Activated T-cell treated with anti-CD3 and anti-CD28 coated beads for 24 hours (primary cell): Measurements from ENCODE around the gene NOL4L.

Experiments
- DNase-seq: peaks from one replicate; pipeline ENCODE4 v3.0.0-alpha.2; 2020; ENCODE audit warnings: low read depth

NOL4L gene

GRCh38 chr20:32560989-32561830, 23.9 kb downstream of the NOL4L start:
- DNase-seq, result no peak

DNA sequence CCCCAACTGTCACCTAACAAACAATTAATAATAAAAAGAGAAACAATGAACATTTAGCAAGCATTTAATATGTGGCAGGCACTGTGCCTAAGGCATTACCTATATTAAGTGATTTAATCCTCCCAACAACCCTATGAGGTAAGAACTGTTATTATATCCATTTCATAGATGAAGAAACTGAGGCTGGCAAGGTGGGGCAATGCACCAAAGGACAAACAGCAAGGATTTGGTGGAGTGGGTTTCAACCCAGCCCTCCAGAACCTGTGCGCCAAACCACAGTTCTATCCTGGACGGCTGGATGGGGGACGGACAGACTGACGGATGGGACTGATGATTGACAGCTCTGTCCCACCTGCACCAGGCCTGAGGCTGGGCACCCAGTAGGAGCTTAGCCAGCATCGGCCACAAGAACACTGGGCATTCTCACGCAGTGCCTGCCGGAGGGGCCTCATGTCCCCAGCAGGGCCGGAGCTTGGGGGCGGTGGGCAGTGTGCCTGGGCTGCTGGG, 24.6 kb downstream of the NOL4L start:
- DNase-seq, result no peak

DNA sequence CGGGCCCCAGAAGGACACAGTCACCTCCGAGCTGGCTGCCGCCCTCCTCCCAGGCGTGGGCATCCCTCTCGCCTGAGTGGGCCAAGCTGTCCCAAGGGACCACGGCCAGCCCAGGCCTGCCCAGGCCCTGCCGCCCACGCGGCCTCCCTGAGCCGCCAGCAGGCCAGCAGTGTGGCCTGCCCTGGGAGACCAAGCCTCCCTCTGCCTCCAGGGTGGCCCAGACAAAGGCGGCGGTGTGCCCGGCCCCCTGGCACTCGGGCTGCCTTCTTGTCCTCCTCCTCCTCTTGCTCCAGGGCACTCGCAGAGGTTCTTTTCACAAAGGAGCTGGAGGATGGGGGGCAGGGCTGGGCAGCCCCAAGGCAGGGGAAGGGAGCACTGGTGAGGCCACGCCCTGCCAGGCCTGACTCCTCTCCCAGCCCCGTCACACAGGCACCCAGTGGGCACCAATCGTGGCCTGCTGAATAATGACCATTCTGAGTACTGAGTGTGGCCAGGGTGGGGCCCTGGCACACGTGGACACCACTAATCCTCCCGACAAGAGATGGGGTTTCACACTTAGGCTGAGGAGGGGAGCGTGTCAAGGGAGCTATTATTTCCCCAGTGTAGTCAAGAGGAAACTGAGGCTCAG, 25.3 kb downstream of the NOL4L start:
- no peak for DNase-seq

- no peak for DNase-seq
These were observed 25.9 kb downstream of the NOL4L start for GRCh38 chr20:32559205-32559752.

GRCh38 chr20:32558526-32558925, 26.6 kb downstream of the NOL4L start:
- no peak for DNase-seq

GRCh38 chr20:32557319-32557718, 27.8 kb downstream of the NOL4L start:
- no peak for DNase-seq

GRCh38 chr20:32556312-32557184, 28.6 kb downstream of the NOL4L start:
- DNase-seq, result no peak

DNA sequence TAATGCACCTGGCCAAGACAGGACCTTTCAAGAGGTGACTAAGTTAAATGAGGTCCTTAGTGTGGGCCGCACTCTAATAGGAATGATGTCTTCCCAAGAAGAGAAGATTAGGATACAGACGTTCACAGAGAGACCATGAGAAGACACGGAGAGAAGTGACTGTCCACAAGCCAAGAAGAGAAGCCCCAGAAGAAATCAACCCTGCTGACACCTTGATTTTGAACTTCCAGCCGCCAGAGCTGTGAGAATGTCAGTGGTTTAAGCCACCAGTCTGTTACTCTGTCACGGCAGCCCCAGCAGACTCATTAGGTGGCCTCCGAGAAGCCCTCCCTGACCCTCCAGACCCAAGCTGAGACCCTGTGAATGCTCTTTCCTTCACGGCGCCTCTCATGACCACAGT, 29.5 kb downstream of the NOL4L start:
- DNase-seq, result no peak

DNA sequence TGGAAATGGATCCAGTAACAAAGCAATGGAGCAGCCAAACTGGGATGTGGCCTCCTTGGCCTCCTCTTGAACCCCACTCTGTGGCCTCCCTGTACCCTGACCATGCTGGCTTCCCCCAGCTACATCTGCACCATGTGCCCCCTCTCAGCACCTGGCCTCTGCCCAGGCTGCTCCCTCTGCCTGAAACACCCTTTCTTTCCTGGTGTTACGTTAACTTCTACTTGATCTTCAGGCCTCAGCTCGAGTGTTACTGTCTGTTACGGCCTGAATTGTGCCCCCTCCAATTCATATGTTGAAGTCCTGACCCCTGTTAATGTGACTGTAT, 30.2 kb downstream of the NOL4L start:
- DNase-seq, result no peak

GRCh38 chr20:32553618-32554017, 31.5 kb downstream of the NOL4L start:
- DNase-seq, result no peak

DNA sequence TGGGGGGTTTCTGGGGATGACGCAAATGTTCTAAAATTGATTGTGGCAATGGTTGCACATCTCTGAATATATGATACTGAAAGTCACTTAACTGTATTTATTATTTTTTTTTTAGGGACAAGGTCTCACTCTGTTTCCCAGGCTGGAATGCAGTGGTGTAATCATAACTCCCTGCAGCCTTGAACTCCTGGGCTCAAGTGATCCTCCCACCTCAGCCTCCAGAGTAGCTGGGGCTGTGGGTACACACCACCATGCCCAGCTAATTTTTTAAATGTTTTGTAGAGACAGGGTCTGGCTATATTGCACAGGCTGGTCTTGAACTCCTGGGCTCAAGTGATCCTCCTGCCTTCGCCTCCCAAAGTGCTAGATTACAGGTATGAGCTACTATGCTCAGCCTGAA, 33.4 kb downstream of the NOL4L start:
- DNase-seq, result no peak

DNA sequence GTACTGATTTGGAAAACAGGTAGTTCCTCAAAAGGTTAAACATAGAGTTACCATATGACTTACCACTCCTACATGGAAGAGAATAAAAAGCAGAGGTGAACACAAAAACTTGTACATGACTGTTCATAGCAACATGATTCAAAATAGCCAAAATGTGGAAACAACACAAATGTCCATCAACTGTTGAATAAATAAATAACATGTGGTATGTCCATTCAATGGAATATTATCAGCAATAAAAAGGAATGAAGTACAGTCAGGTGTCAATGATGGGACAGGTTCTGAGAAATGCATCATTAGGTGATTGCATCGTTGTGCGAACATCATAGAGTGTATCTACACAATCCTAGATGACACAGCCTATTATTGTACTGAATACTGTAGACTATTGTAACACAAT, 35.3 kb downstream of the NOL4L start:
- no peak for DNase-seq

GRCh38 chr20:32547753-32548034, 37.4 kb downstream of the NOL4L start:
- no peak for DNase-seq

GRCh38 chr20:32546918-32547752, 38.0 kb downstream of the NOL4L start:
- no peak for DNase-seq

- no peak for DNase-seq
These were observed 40.0 kb downstream of the NOL4L start for GRCh38 chr20:32544893-32545840.

- DNase-seq, result no peak
These were observed 40.8 kb downstream of the NOL4L start for GRCh38 chr20:32544260-32544722.

- no peak for DNase-seq
These were observed 41.4 kb downstream of the NOL4L start for GRCh38 chr20:32543570-32544259.

DNA sequence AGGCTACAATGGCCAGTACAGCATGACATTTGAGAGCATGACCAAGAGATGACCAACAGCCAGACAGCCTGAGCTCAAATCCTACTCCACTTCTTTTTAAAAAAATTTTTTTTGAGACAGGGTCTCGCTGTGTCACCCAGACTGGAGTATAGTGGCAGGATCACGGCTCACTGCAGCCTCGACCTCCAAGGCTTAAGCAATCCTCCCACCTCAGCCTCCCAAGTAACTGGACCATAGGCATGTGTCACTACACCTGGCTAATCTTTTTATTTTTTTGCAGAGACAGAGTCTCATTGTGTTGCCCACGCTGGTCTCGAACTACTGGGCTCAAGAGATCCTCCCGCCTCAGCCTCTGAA, 42.9 kb downstream of the NOL4L start:
- DNase-seq, result no peak

DNA sequence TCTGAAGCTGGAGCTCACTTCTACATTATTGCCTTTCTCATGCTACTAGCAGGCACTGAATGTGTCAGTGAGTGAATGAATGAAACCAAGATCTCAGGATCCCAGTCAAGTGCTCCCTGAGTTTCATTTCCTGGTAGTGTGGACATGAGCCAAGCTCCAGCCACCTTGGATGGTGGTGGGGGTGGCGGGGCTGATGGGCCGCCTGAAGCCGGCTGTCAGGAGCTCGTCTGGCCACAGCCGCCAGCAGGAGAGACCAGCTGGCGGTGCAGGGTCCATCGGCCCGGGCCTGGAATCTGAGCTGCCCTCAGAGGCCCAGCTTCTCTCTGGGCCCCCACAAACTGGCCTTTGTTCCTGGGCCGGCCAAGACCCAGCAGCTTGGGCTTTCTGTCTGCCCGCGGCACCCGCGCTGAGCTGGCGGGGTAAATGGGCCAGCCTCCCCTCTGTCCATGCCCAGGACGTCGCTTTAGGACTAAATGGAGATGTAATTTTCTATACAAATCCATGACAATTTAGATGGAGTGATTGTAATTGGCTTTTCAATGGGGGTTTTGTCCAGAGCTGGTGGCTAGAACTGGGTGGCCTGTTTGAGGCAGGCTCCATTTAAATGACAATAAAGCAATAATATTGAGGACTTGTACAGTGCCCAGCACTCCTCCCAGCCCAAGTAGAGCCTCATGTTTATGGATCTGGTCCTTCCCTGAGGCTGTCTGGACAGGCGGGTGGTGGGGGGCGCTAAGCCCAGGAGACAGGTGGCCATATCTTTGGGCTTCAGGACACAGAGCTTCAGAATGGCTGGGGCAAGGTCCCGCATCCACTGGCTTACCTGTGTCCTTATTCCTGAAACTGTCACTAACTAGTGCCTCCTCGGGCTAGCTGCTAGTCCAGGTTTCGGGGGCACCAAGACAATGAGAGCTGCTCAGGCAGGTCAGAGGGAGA, 43.5 kb downstream of the NOL4L start:
- DNase-seq, result no peak
